ENCODE data around the gene HPCA.

The HPCA gene

GRCh38 chr1:32888677-32889420 lies 2.6 kb downstream of the HPCA start:
- in situ Hi-C loops (cut with MboI; ENCODE audit: low sequenced_read_pairs) = no loop called here

DNA sequence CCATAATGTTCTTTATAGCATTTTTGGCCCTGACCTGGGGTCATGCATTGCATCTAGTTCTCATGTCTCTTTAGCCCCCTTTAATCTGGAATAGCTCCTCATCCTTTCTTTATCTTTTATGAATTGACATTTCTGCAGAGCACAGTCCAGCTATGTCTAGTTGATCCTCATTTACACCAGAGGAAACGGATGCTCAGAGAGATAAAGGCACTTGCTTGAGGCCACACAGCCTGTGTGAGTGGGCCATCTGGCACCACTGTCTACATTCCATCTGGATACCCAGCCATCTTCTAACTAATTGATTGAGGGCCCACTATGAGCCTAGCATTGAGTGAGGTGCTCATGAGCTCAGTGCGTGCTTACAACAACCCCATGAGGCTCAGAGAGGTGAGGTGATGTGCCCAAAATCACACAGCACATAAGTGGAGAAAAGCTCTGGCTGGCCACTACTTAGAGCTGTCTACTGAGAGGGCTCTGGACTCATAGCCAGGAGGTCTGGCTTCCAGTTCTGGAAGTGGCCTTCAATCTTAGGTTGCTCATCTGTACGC lies 3.5 kb downstream of the HPCA start:
- in situ Hi-C loops (cut with MboI; ENCODE audit: low sequenced_read_pairs) = no loop called here

GRCh38 chr1:32890516-32891240 lies 4.4 kb downstream of the HPCA start:
- in situ Hi-C loops (cut with MboI; ENCODE audit: low sequenced_read_pairs) = no loop called here

- in situ Hi-C loops (cut with MboI; ENCODE audit: low sequenced_read_pairs) = no loop called here
Measured at GRCh38 chr1:32891241-32891570, 4.9 kb downstream of the HPCA start.

GRCh38 chr1:32891630-32892029 lies 5.3 kb downstream of the HPCA start:
- in situ Hi-C loops (cut with MboI; ENCODE audit: low sequenced_read_pairs) = no loop called here

DNA sequence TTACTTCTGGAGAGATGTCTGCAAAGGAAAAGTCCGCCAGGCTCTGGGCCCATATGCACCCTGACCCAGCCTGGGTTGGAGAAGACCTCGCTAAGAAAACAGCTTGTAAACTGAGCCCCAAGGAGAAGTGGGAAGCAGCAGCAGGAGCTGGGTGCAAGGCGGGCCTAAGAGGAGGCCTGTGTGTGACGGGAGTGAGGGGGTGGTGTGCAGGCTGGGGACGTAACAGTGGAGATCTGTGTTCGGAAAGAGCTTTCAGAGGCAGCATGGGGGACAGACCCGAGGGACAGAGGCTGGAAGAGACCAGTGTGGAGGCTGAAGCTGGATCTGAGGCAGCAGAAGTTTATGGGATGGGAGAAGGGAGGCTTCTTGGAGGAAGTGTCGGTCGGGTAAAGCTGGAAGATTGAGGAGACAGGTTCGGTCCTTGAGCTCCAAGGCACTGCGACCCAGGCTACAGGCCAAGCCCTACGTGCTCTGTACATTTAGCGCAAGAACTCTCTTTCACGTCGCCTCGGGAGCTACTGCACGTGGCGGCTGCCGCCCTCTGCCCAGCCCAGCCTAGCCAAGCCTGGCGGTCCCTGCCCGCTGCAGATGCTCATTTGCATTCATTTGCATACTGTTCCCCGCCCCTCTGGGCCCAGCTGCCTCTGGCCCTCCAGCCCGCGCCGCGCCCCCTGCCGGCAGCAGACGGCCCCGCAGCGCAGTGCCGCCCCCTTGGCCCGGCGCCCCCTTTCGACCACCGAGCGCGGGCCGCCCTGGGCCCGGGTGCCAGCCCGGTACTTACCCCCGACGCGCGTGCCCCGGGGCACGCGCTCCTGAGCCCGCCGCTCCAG lies 6.3 kb downstream of the HPCA start:
- in situ Hi-C loops (cut with MboI; ENCODE audit: low sequenced_read_pairs) = no loop called here

DNA sequence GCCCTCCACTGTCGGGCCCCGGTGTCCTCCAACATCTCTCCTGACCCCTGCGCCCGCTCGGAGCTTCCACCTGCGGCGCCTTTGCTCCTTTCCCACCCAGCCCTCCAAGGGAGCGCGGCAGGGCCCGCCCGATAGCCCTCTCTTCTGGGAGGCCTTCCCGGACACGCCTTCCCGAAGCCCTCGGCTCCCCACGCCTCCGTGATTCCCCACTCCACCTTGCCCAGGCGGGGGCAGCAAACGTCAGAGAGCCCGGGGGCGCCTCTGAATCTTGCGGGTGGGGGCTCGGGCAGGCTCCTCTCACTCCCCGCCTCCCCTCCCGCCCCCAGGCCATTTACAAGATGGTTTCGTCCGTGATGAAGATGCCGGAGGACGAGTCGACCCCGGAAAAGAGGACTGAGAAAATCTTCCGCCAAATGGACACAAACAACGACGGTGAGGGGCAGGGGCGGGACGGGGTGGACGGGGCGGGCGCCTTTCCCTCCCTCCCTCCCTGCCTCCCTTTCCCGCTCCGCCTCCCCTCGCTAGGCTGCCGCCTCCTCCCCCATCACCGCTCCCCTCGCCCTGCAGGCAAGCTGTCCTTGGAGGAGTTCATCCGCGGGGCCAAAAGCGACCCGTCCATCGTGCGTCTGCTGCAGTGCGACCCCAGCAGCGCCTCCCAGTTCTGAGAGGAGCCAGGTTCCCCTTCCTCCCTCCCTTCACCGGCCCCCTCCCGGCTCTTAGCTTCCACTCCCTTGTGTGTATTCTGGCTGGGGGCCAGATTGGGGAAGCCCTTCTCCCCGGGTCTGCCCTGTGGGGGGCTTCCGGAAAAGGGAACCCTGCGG lies 7.1 kb downstream of the HPCA start:
- in situ Hi-C loops (cut with MboI; ENCODE audit: low sequenced_read_pairs) = no loop called here

- in situ Hi-C loops (cut with MboI; ENCODE audit: low sequenced_read_pairs) = no loop called here
Measured at GRCh38 chr1:32894019-32894600, 7.8 kb downstream of the HPCA start.

- in situ Hi-C loops (cut with MboI; ENCODE audit: low sequenced_read_pairs) = no loop called here
Measured at GRCh38 chr1:32894681-32895080, 8.4 kb downstream of the HPCA start.

GRCh38 chr1:32895325-32896215 lies 9.3 kb downstream of the HPCA start:
- in situ Hi-C loops (cut with MboI; ENCODE audit: low sequenced_read_pairs) = no loop called here

DNA sequence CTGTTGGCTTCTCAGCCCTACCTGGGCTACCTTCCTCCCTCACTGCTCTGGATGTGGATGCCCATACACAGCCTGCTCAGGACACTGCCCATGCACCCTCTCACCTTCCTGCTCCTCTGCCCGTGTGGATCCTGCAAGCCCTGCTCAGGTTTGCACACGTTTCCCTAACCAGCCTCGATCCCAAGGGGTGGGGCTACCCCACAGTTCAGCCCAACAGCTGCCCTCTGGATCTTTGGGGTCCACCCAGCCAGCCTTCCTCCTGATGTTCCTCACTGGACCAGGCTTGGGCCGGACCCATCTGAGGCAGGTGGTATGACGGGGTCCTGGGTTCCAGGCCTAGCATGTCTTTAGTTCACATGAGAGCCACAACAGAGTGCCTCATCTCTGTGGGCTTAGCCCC lies 10.2 kb downstream of the HPCA start:
- in situ Hi-C loops (cut with MboI; ENCODE audit: low sequenced_read_pairs) = no loop called here

GRCh38 chr1:32897082-32898049 lies 11.1 kb downstream of the HPCA start:
- in situ Hi-C loops (cut with MboI; ENCODE audit: low sequenced_read_pairs) = no loop called here

GRCh38 chr1:32898056-32898455 lies 11.8 kb downstream of the HPCA start:
- in situ Hi-C loops (cut with MboI; ENCODE audit: low sequenced_read_pairs) = no loop called here

DNA sequence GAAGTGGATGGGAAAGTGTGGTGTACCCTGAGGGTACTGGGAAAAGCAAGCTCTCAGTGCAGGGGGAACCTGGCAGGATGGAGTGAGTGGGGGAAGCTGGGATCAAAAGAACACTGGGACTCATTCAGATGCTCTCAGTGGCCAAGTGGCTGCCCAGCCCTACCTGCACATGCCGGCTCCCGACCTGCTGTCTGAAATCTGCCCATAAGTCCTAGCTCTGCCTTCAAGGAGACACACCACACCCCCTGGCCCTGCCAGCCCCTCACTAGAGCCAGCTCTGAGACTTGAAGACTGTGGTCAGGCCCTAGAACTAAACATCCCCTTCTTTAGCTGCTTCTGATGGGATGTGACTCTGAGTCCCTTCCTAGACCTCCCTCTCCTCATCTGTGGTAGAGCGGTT lies 12.7 kb downstream of the HPCA start:
- in situ Hi-C loops (cut with MboI; ENCODE audit: low sequenced_read_pairs) = no loop called here

- in situ Hi-C loops (cut with MboI; ENCODE audit: low sequenced_read_pairs) = no loop called here
Measured at GRCh38 chr1:32899586-32900296, 13.4 kb downstream of the HPCA start.

GRCh38 chr1:32900371-32900955 lies 14.2 kb downstream of the HPCA start:
- in situ Hi-C loops (cut with MboI; ENCODE audit: low sequenced_read_pairs) = no loop called here
